ENCODE measurements around the gene ITGB1BP1.

DNA sequence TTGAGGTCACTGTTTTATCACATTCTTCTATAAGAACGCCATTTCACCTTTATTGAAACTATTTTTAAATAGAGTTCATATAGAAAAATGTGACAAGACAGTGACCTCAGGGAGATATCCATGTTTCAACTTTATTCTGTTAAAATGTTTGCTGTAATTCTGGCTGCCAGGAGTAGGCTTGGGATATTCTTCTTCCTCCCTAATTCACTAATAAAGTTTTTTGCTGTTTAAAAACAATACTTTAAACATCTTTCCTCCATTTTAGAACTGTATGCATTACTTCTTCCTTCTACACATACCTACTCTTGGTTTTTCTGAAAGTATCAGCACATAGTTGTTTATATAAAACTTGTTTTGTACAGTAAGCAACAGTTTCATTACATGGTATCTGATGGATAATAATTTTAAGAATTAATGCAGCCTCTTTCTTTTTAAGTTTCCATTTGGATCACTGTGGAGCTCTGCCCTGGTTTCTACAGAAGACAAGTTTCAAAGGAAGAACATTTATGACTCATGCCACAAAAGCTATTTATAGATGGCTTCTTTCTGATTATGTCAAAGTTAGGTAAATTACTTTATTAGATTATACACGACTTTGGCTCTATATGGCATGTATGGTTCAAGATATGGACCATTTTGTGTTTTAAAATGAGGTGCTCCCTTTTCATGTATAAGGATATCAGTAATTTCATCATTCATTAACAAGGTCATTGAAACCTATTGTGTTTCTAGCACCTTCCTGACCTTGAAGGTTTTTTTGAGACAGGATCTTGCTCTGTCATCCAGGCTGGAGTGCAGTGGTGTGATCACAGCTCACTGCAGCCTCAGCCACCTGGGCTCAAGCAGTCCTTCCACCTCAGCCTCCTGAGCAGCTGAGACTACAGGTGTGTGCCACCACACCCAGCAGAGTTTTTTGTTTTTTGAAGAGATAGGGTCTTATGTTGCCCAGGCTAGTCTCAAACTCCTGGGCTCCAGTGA lies 7.3 kb upstream of the ITGB1BP1 start:
- TF ChIP-seq, protein P1, sequence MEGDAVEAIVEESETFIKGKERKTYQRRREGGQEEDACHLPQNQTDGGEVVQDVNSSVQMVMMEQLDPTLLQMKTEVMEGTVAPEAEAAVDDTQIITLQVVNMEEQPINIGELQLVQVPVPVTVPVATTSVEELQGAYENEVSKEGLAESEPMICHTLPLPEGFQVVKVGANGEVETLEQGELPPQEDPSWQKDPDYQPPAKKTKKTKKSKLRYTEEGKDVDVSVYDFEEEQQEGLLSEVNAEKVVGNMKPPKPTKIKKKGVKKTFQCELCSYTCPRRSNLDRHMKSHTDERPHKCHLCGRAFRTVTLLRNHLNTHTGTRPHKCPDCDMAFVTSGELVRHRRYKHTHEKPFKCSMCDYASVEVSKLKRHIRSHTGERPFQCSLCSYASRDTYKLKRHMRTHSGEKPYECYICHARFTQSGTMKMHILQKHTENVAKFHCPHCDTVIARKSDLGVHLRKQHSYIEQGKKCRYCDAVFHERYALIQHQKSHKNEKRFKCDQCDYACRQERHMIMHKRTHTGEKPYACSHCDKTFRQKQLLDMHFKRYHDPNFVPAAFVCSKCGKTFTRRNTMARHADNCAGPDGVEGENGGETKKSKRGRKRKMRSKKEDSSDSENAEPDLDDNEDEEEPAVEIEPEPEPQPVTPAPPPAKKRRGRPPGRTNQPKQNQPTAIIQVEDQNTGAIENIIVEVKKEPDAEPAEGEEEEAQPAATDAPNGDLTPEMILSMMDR (IDR thresholded peaks at IDR 0.05): no peak
- TF ChIP-seq POLR2A (IDR thresholded peaks at IDR 0.05): no peak
- TF ChIP-seq EP300 (IDR thresholded peaks at IDR 0.05): no peak

All from stomach (tissue), 4 donors.